ENCODE results near the gene PLEKHH3.
A peak's percentile ranks its signal among the peaks of the same experiment; 100 is the strongest.

Gene PLEKHH3

GRCh38 chr17:42676424-42677011, at the start of gene PLEKHH3:
Gene PLEKHH3 (minus strand): TSS chr17:42676994. CDS start chr17:42676563, 431 bp downstream.
- DNase-seq (ENCODE audit: low read depth): no peak

- no peak for DNase-seq (ENCODE audit: low read depth)
These were observed 48.3 kb upstream of the PLEKHH3 start for GRCh38 chr17:42725143-42725542.

GRCh38 chr17:42723636-42724035, 46.8 kb upstream of the PLEKHH3 start:
- DNase-seq (ENCODE audit: low read depth): no peak

GRCh38 chr17:42720996-42721583, 44.3 kb upstream of the PLEKHH3 start:
- DNase-seq (ENCODE audit: low read depth): peak; percentile 2

GRCh38 chr17:42709561-42709960, 32.8 kb upstream of the PLEKHH3 start:
- no peak for DNase-seq (ENCODE audit: low read depth)

- no peak for DNase-seq (ENCODE audit: low read depth)
These were observed 31.8 kb upstream of the PLEKHH3 start for GRCh38 chr17:42708588-42708987.

- no peak for DNase-seq (ENCODE audit: low read depth)
These were observed 29.9 kb upstream of the PLEKHH3 start for GRCh38 chr17:42706732-42707131.

GRCh38 chr17:42704837-42705494, 28.2 kb upstream of the PLEKHH3 start:
- DNase-seq (ENCODE audit: low read depth): no peak

- DNase-seq (ENCODE audit: low read depth): no peak
These were observed 27.7 kb upstream of the PLEKHH3 start for GRCh38 chr17:42704490-42704836.

GRCh38 chr17:42702446-42702845, 25.7 kb upstream of the PLEKHH3 start:
- no peak for DNase-seq (ENCODE audit: low read depth)

- no peak for DNase-seq (ENCODE audit: low read depth)
These were observed 23.9 kb upstream of the PLEKHH3 start for GRCh38 chr17:42700586-42701289.

- no peak for DNase-seq (ENCODE audit: low read depth)
These were observed 22.6 kb upstream of the PLEKHH3 start for GRCh38 chr17:42699415-42699740.

- DNase-seq (ENCODE audit: low read depth): no peak
These were observed 22.1 kb upstream of the PLEKHH3 start for GRCh38 chr17:42698736-42699414.

- no peak for DNase-seq (ENCODE audit: low read depth)
These were observed 20.5 kb upstream of the PLEKHH3 start for GRCh38 chr17:42697108-42697811.

- DNase-seq (ENCODE audit: low read depth): no peak
These were observed 18.7 kb upstream of the PLEKHH3 start for GRCh38 chr17:42695500-42695899.

- no peak for DNase-seq (ENCODE audit: low read depth)
These were observed 17.7 kb upstream of the PLEKHH3 start for GRCh38 chr17:42694524-42694923.

GRCh38 chr17:42692489-42692888, 15.7 kb upstream of the PLEKHH3 start:
- no peak for DNase-seq (ENCODE audit: low read depth)

- DNase-seq (ENCODE audit: low read depth): no peak
These were observed 14.3 kb upstream of the PLEKHH3 start for GRCh38 chr17:42691021-42691545.

- no peak for DNase-seq (ENCODE audit: low read depth)
These were observed 13.8 kb upstream of the PLEKHH3 start for GRCh38 chr17:42690596-42690995.

- no peak for DNase-seq (ENCODE audit: low read depth)
These were observed 11.0 kb upstream of the PLEKHH3 start for GRCh38 chr17:42687707-42688320.

GRCh38 chr17:42686520-42687128, 9.8 kb upstream of the PLEKHH3 start:
- no peak for DNase-seq (ENCODE audit: low read depth)
